Measurements from ENCODE around the gene NHSL2. TPM values are rescaled to one million over a fixed set of nuclear protein-coding genes. Genes with fewer than 3 reads are reported as not detected.
"Not testable (repeated sequence)": the region's sequence is repeated elsewhere in the genome, so short reads cannot be mapped to it uniquely, and the experiment has no call there.

The NHSL2 gene
- total RNA-seq, 1 experiment from 2014 or later: 0.58 TPM

- TF ChIP-seq, protein P1, sequence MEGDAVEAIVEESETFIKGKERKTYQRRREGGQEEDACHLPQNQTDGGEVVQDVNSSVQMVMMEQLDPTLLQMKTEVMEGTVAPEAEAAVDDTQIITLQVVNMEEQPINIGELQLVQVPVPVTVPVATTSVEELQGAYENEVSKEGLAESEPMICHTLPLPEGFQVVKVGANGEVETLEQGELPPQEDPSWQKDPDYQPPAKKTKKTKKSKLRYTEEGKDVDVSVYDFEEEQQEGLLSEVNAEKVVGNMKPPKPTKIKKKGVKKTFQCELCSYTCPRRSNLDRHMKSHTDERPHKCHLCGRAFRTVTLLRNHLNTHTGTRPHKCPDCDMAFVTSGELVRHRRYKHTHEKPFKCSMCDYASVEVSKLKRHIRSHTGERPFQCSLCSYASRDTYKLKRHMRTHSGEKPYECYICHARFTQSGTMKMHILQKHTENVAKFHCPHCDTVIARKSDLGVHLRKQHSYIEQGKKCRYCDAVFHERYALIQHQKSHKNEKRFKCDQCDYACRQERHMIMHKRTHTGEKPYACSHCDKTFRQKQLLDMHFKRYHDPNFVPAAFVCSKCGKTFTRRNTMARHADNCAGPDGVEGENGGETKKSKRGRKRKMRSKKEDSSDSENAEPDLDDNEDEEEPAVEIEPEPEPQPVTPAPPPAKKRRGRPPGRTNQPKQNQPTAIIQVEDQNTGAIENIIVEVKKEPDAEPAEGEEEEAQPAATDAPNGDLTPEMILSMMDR (conservative IDR thresholded peaks at IDR 0.05; ENCODE audit: low read depth, low read length): no peak
- no peak for TF ChIP-seq EZH2 (IDR thresholded peaks at IDR 0.05; ENCODE audit: borderline replicate concordance, low read depth, low read length, poor library complexity, severe bottlenecking)
- BruUV-seq (replicated peaks): no TSS peak
- Histone ChIP-seq H3K9me3 (ENCODE audit: low read depth, low read length, poor library complexity, severe bottlenecking) (no peaks in the 10 kb centered on the region), H3K4me1 (ENCODE audit: insufficient read depth, low read length, poor library complexity, severe bottlenecking) (no peaks in the 10 kb centered on the region), H3K36me3 (ENCODE audit: insufficient read depth, low read length, poor library complexity, severe bottlenecking) (no peaks in the 10 kb centered on the region), H3K27ac (ENCODE audit: low read depth, low read length, poor library complexity, severe bottlenecking) (no peak overlapping the region), H3K4me3 (ENCODE audit: low read depth, low read length, poor library complexity, severe bottlenecking) (no peak overlapping the region), H3K27me3 (replicated peaks; ENCODE audit: insufficient read depth, low read depth, low read length, poor library complexity) (no peaks in the 10 kb centered on the region)
- ChIA-PET POLR2A (ENCODE audit: low non-redundant PET) (no interaction called here), CTCF (no interaction called here)
- DNase-seq (ENCODE audit: low spot score): no peak
- intact Hi-C loops (cut with micrococcal nuclease; ENCODE audit: unreplicated experiment): no loop called here
These were observed 37.2 kb upstream of the NHSL2 start for GRCh38 chrX:71873459-71873833.

DNA sequence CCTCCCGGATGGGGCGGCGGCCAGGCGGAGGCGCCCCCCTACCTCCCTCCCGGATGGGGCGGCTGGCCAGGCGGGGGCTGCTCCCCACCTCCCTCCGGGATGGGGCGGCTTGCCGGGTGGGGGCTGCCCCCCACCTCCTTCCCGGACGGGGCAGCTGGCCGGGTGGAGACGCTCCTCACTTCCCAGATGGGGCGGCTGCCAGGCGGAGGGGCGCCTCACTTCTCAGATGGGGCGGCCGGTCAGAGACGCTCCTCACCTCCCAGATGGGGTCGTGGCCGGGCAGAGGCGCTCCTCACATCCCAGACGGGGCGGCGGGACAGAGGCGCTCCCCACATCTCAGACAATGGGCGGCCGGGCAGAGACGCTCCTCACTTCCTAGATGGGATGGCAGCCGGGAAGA, 33.8 kb upstream of the NHSL2 start:
- H3K27me3 ChIP-seq (replicated peaks; ENCODE audit: insufficient read depth, low read depth, low read length, poor library complexity); POLR2A ChIA-PET (ENCODE audit: low non-redundant PET); H3K27ac ChIP-seq (ENCODE audit: low read depth, low read length, poor library complexity, severe bottlenecking); H3K9me3 ChIP-seq (ENCODE audit: low read depth, low read length, poor library complexity, severe bottlenecking); CTCF ChIA-PET; H3K4me3 ChIP-seq (ENCODE audit: low read depth, low read length, poor library complexity, severe bottlenecking); BruUV-seq (replicated peaks); H3K4me1 ChIP-seq (ENCODE audit: insufficient read depth, low read length, poor library complexity, severe bottlenecking); H3K36me3 ChIP-seq (ENCODE audit: insufficient read depth, low read length, poor library complexity, severe bottlenecking); DNase-seq (ENCODE audit: low spot score); intact Hi-C loops (cut with micrococcal nuclease; ENCODE audit: unreplicated experiment): not testable (repeated sequence)

GRCh38 chrX:71885099-71885498, 25.5 kb upstream of the NHSL2 start:
- POLR2A ChIA-PET (ENCODE audit: low non-redundant PET): no interaction called here
- no peak overlapping the region for H3K4me3 ChIP-seq (ENCODE audit: low read depth, low read length, poor library complexity, severe bottlenecking)
- no peak for DNase-seq (ENCODE audit: low spot score)
- no peaks in the 10 kb centered on the region for H3K4me1 ChIP-seq (ENCODE audit: insufficient read depth, low read length, poor library complexity, severe bottlenecking)
- TF ChIP-seq, protein P1 (conservative IDR thresholded peaks at IDR 0.05; ENCODE audit: low read depth, low read length): no peak
- TF ChIP-seq EZH2 (IDR thresholded peaks at IDR 0.05; ENCODE audit: borderline replicate concordance, low read depth, low read length, poor library complexity, severe bottlenecking): no peak
- intact Hi-C loops (cut with micrococcal nuclease; ENCODE audit: unreplicated experiment): no loop called here
- peaks cover 3% of the 10 kb centered on the region for H3K9me3 ChIP-seq (ENCODE audit: low read depth, low read length, poor library complexity, severe bottlenecking)
- H3K27ac ChIP-seq (ENCODE audit: low read depth, low read length, poor library complexity, severe bottlenecking): no peak overlapping the region
- CTCF ChIA-PET: no interaction called here
- BruUV-seq (replicated peaks): no TSS peak
- H3K36me3 ChIP-seq (ENCODE audit: insufficient read depth, low read length, poor library complexity, severe bottlenecking): no peaks in the 10 kb centered on the region
- H3K27me3 ChIP-seq (replicated peaks; ENCODE audit: insufficient read depth, low read depth, low read length, poor library complexity): no peaks in the 10 kb centered on the region

DNA sequence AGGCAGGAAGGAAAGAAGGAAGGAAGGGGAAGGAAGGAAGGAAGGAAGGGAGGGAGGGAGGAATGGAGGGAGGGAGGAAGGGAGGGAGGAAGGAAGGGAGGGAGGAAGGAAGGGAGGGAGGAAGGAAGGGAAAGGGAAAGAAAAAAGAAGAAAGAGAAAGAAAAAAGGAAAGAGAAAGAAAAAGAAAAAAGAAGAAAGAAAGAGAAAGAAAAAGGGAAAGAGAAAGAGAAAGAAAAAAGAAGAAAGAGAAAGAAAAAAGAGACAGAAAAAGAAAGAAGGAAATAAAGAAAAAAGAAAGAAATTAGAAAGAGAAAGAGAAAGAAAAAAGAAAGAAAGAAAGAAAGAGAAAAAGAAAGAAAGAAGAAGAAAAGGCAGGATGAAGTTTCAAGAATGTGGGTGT, 15.0 kb upstream of the NHSL2 start:
- Histone ChIP-seq H3K9me3 (ENCODE audit: low read depth, low read length, poor library complexity, severe bottlenecking) (no peaks in the 10 kb centered on the region), H3K27ac (ENCODE audit: low read depth, low read length, poor library complexity, severe bottlenecking) (no peak overlapping the region), H3K4me3 (ENCODE audit: low read depth, low read length, poor library complexity, severe bottlenecking) (no peak overlapping the region), H3K4me1 (ENCODE audit: insufficient read depth, low read length, poor library complexity, severe bottlenecking) (no peaks in the 10 kb centered on the region), H3K27me3 (replicated peaks; ENCODE audit: insufficient read depth, low read depth, low read length, poor library complexity) (no peaks in the 10 kb centered on the region), H3K36me3 (ENCODE audit: insufficient read depth, low read length, poor library complexity, severe bottlenecking) (no peaks in the 10 kb centered on the region)
- no peak for DNase-seq (ENCODE audit: low spot score)
- BruUV-seq (replicated peaks): no TSS peak
- intact Hi-C loops (cut with micrococcal nuclease; ENCODE audit: unreplicated experiment): no loop called here
- CTCF ChIA-PET: no interaction called here
- no peak for TF ChIP-seq EZH2 (IDR thresholded peaks at IDR 0.05; ENCODE audit: borderline replicate concordance, low read depth, low read length, poor library complexity, severe bottlenecking)
- TF ChIP-seq, protein P1 (conservative IDR thresholded peaks at IDR 0.05; ENCODE audit: low read depth, low read length): no peak
- POLR2A ChIA-PET (ENCODE audit: low non-redundant PET): no interaction called here

Measured in A673 (cell line).